ENCODE results near the gene FIP1L1. TPM values are rescaled to one million over a fixed set of nuclear protein-coding genes. Genes with fewer than 3 reads are reported as not detected.

FIP1L1 gene
- total RNA-seq, 3 donors from 2014 or later, result 74.8 to 84.5 (median 80.0) TPM

Other genes with a start within 250 kb of the FIP1L1 start
- gene SCFD2, start 11.6 kb upstream of the FIP1L1 start, total RNA-seq, result 10 to 100 TPM; 45.0 to 48.9 (median 46.9) TPM
- under 1 TPM in 1 of 3 donors, not detected in 2; 0.05 TPM for gene LNX1, start 213.8 kb downstream of the FIP1L1 start, total RNA-seq